ENCODE data around the gene RAB27A.

DNA sequence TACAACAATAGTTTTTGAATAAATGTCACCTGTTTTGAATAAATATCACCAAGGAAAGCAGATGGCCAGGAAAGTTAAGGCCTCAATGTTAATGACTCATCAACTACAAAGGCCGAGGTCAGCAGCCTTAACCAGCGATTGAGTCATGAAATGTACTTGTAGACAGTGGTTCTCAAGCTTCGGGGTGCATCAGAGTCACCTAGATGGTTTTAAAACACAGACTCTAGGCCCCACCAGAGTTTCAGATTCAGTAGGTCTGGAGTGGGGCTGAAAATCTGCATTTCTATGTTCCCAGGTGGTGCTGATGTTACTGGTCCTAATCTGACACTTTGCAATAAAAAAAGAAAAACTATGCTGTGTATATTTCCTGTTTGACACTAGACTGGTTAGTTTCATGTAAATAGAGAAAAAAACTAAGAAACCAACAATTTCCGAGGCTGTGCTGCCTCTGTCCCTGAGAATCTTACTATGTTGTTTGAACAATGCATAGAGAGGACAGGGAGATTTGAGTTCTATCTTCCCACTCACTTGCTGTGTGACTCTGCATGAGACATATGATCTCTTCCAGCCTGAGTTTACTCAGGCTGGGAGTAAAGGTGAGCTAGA, 9.8 kb downstream of the RAB27A start:
- TF ChIP-seq POLR2A (IDR thresholded peaks at IDR 0.05; ENCODE audit: low read depth, low read length) (0 out of 2 replicates have a peak, but pooled peaks have one; percentile 12), POLR2AphosphoS5 (IDR thresholded peaks at IDR 0.05; ENCODE audit: low read depth, low read length) (no peak; the same call in 1 of the 2 replicates), PAX5 (IDR thresholded peaks at IDR 0.05; ENCODE audit: insufficient read depth, low read length, severe bottlenecking) (peak; percentile 12)

All from GM12891 (cell line).